T-helper 2 cell (primary cell): ENCODE results near the gene PCDHGA10.
A peak's percentile ranks its signal among the peaks of the same experiment; 100 is the strongest.
"Not testable (repeated sequence)": the region's sequence is repeated elsewhere in the genome, so short reads cannot be mapped to it uniquely, and the experiment has no call there.

Experiments used
- DNase-seq, 5 experiments: peaks; one replicate each; pipeline versions ENCODE4 v3.0.0 to v3.0.0-alpha.2; 2012 to 2022

The PCDHGA10 gene

DNA sequence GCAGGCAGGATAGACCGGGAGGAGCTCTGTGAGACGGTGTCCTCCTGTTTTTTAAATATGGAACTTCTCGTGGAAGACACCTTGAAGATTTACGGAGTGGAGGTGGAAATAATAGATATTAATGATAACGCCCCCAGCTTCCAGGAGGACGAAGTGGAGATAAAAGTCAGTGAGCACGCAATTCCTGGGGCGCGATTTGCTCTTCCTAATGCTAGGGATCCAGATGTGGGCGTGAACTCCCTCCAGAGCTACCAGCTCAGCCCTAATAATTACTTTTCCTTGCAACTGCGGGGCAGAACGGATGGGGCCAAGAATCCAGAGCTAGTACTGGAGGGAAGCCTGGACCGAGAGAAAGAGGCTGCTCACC, 8.7 kb downstream of the PCDHGA10 start:
- DNase-seq, result no peak

DNA sequence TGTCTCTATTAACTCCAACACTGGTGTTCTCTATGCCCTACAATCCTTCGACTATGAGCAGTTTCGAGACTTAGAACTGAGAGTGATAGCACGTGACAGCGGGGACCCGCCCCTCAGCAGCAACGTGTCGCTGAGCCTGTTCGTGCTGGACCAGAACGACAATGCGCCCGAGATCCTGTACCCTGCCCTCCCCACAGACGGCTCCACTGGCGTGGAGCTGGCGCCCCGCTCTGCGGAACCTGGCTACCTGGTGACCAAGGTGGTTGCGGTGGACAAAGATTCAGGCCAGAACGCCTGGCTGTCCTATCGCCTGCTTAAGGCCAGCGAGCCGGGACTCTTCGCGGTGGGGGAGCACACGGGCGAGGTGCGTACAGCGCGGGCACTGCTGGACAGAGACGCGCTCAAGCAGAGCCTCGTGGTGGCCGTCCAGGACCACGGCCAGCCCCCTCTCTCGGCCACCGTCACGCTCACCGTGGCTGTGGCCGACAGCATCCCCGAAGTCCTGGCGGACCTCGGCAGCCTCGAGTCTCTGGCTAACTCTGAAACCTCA, 10.0 kb downstream of the PCDHGA10 start:
- no peak for DNase-seq

DNA sequence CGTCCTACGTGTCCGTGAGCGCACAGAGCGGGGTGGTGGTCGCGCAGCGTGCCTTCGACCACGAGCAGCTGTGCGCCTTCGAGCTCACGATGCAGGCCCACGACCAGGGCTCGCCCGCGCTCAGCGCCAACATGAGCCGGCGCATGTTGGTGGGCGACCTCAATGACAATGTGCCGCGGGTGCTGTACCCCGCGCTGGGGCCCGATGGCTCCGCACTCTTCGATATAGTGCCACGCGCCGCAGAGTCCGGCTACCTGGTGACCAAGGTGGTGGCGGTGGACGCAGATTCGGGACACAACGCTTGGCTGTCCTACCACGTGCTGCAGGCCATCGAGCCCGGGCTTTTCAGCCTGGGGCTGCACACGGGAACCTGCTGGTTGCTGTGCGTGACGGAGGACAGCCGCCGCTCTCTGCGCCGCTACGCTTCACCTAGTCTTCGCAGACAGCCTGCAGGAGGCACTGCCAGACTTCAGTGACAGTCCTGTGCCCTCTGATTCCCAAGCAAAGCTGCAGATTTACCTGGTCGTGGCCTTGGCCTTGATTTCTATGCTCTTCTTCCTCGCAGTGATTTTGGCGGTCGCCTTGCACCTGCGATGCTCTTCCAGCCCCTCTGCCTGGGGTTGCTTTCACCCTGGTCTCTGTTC, 15.1 kb downstream of the PCDHGA10 start:
- no peak for DNase-seq

DNA sequence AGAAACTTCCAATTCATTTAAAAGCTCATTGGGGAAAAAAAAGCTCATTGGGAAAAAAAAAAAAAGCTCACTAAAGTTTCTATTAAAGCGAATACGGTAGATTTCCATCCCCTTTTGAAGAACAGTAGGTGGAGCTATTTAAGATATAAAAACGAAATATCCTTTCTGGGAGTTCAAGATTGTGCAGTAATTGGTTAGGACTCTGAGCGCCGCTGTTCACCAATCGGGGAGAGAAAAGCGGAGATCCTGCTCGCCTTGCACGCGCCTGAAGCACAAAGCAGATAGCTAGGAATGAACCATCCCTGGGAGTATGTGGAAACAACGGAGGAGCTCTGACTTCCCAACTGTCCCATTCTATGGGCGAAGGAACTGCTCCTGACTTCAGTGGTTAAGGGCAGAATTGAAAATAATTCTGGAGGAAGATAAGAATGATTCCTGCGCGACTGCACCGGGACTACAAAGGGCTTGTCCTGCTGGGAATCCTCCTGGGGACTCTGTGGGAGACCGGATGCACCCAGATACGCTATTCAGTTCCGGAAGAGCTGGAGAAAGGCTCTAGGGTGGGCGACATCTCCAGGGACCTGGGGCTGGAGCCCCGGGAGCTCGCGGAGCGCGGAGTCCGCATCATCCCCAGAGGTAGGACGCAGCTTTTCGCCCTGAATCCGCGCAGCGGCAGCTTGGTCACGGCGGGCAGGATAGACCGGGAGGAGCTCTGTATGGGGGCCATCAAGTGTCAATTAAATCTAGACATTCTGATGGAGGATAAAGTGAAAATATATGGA, 17.7 kb downstream of the PCDHGA10 start, which contains the start of gene PCDHGA12:
Gene PCDHGA12 (plus strand): TSS at position 176 of the 782 bp plus-strand sequence. CDS start 253 bp downstream, at position 429.
- peak in 1 of 5 experiments; percentile 51 for DNase-seq

DNA sequence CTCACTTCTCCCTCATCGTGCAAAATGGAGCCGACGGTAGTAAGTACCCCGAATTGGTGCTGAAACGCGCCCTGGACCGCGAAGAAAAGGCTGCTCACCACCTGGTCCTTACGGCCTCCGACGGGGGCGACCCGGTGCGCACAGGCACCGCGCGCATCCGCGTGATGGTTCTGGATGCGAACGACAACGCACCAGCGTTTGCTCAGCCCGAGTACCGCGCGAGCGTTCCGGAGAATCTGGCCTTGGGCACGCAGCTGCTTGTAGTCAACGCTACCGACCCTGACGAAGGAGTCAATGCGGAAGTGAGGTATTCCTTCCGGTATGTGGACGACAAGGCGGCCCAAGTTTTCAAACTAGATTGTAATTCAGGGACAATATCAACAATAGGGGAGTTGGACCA, 18.5 kb downstream of the PCDHGA10 start:
- no peak for DNase-seq

DNA sequence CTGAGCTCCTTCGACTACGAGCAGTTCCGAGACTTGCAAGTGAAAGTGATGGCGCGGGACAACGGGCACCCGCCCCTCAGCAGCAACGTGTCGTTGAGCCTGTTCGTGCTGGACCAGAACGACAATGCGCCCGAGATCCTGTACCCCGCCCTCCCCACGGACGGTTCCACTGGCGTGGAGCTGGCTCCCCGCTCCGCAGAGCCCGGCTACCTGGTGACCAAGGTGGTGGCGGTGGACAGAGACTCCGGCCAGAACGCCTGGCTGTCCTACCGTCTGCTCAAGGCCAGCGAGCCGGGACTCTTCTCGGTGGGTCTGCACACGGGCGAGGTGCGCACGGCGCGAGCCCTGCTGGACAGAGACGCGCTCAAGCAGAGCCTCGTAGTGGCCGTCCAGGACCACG, 19.5 kb downstream of the PCDHGA10 start:
- not testable (repeated sequence) for DNase-seq

DNA sequence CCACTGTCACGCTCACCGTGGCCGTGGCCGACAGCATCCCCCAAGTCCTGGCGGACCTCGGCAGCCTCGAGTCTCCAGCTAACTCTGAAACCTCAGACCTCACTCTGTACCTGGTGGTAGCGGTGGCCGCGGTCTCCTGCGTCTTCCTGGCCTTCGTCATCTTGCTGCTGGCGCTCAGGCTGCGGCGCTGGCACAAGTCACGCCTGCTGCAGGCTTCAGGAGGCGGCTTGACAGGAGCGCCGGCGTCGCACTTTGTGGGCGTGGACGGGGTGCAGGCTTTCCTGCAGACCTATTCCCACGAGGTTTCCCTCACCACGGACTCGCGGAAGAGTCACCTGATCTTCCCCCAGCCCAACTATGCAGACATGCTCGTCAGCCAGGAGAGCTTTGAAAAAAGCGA, 19.9 kb downstream of the PCDHGA10 start:
- not testable (repeated sequence) for DNase-seq

DNA sequence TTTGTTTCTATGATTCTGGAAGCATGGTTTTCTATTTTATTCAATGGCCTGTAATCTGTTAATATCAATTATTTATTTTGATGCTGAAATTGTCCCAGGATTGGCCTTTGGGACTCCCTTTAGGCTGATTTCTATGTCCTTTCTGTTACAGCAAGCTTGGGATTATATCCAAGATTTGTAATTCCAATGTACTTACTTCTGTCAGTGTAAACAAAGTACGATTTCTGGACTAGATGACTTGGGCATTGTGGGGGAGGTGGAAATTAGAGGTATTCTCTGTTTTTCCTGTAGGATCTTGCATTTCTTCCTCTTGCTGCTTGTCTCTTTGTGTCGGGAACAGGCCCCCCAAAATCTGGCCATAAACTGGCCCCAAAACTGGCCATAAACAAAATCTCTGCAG, 21.2 kb downstream of the PCDHGA10 start:
- DNase-seq, result no peak

DNA sequence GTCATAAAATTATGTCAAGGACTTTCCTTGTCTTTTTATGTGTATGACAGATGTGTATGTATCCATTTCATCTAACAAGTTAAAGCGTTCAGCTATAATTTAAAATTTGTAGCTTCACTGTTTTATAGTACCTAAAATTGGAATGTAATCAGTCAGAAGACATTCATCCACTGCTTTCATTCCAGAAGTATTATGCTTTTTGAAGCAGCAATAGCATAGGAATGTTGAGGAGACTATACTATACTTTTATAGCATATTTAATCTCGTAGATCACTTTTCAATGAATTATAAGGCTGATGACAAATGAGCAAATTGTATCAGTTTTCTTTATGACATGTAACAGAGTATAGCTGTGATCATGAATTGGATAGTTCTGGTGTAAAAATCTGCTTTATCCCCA, 24.4 kb downstream of the PCDHGA10 start:
- no peak for DNase-seq

DNA sequence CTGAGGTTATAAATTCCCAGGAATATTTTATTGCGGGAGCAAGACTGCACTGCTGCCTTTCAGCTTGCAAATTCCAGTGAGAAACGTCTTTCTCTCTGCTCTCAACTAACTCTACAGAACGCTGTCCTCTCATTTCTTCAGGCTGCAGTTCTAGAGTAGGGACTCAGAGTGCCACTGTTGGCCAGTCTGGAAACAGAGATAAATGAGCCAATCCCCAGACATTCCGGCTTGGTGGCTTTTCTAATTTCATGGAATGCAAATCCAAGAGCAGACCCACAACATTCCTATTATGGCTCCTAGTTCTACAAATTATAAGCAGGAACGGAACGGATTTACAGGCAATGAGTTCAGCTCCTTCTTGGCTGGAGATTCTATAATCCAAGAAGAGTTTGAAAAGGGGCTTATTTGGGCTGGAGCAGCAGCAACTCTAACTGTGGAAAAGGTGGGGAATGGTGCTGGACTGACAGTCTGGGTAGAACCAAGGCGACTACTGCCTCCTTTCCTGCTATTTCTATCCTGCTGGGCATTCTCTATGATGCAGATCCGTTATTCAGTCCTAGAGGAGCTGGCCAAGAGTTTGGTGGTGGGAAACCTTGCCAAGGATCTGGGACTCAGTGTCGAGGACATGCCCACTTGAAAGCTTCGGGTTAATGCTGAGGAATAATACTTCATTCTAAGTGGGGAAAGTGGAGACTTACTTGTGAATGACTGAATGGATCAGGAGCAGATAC, 26.8 kb downstream of the PCDHGA10 start:
- DNase-seq, result no peak

DNA sequence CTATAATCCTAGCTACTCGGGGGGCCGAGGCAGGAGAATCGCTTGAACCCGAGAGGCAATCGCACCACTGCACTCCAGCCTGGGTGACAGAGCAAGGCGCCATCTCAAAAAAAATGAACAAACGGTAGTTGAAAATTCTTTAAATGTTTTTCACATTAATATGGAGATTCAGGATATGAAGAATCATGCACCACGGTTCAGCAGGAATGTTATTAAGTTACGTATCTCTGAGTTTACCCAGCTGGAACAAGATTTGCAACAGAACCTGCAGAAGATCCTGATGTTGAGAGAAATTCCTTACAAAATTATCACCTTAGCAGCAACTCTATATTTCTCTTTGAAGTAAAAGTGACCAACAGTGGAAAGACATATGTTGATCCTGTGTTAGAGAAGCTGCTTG, 27.6 kb downstream of the PCDHGA10 start:
- DNase-seq, result no peak

DNA sequence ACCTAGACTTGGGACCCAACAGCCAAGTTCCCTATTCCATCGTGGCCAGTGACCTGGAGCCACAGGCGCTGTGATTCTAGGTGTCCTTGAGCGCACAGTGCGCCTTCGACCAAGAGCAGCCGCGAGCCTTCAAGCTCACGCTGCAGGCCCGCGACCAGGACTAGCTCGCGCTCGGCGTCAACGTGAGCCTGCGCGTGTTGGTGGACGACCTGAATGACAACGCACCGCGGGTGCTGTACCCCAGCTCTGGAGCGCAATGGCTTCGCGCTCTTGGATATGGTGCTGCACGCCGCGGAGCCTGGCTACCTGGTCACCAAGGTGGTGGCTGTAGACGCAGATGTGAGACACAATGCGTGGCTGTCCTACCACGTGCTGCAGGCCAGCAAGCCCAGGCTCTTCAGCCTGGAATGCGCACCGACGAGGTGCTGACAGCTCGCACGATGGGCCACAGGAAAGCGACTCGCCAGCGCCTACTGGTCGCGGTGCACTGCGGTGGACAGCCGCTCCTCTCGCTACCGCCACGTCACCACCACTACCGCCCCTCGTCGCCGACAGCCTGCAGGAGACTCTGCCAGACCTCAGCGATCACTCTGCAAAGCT, 28.9 kb downstream of the PCDHGA10 start:
- no peak for DNase-seq

DNA sequence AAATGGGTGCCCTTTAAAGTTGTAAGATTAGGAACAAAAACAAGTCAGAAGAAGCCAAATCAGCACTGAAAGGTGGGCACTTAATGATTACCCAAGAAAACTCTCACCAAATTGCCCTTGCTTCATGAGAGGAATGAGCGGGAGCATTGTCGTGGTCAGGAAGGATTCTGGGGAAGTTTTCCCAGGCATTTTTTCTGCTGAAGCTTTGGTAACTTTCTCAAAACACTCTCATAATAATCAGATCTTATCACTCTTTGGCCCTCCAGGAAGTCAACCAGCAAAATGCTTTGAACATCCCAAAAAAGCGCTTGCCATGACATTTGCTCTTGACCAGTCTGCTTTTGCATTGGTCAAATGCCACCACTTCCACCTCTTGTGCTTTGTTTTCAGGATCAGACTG, 52.6 kb downstream of the PCDHGA10 start:
- DNase-seq, result no peak
